ENCODE data around the gene THSD8.

- TF ChIP-seq HMGXB4 (CRISPR knock-in tag; IDR thresholded peaks at IDR 0.05; ENCODE audit: borderline replicate concordance): no peak
- TF ChIP-seq, protein P1, sequence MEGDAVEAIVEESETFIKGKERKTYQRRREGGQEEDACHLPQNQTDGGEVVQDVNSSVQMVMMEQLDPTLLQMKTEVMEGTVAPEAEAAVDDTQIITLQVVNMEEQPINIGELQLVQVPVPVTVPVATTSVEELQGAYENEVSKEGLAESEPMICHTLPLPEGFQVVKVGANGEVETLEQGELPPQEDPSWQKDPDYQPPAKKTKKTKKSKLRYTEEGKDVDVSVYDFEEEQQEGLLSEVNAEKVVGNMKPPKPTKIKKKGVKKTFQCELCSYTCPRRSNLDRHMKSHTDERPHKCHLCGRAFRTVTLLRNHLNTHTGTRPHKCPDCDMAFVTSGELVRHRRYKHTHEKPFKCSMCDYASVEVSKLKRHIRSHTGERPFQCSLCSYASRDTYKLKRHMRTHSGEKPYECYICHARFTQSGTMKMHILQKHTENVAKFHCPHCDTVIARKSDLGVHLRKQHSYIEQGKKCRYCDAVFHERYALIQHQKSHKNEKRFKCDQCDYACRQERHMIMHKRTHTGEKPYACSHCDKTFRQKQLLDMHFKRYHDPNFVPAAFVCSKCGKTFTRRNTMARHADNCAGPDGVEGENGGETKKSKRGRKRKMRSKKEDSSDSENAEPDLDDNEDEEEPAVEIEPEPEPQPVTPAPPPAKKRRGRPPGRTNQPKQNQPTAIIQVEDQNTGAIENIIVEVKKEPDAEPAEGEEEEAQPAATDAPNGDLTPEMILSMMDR (IDR thresholded peaks at IDR 0.05): peak; percentile 69
- TF ChIP-seq FOSL2 (IDR thresholded peaks at IDR 0.05): no peak
- no peak for TF ChIP-seq FOSL2 (CRISPR knock-in tag; IDR thresholded peaks at IDR 0.05)
- no peak for TF ChIP-seq KDM1A (IDR thresholded peaks at IDR 0.05; ENCODE audit: low read depth)
- TF ChIP-seq POLR2A (IDR thresholded peaks at IDR 0.05; ENCODE audit: low read length): no peak
- TF ChIP-seq RCOR1 (IDR thresholded peaks at IDR 0.05; ENCODE audit: low read depth, low read length): no peak
- no peak for TF ChIP-seq JUN (IDR thresholded peaks at IDR 0.05)
- no peak for TF ChIP-seq ZFP36 (IDR thresholded peaks at IDR 0.05; ENCODE audit: borderline replicate concordance, partially characterized antibody)
- TF ChIP-seq MYC (IDR thresholded peaks at IDR 0.05; ENCODE audit: borderline replicate concordance, low read length): no peak
Measured at GRCh38 chr19:12838182-12838885, 36.5 kb downstream of the THSD8 start, which contains the start of gene MAST1.

Measured in A549 (cell line).